Measurements from ENCODE around the gene CNTRL.

DNA sequence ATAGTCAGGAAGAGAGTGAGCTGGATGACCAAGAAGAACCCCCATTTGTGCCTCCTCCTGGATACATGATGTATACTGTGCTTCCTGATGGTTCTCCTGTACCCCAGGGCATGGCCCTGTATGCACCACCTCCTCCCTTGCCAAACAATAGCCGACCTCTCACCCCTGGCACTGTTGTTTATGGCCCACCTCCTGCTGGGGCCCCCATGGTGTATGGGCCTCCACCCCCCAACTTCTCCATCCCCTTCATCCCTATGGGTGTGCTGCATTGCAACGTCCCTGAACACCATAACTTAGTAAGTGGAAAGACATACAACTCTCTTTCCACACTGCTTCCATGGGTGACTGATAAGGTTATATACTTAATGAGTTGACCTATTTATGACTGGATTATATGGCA is 75.4 kb downstream of the CNTRL start:
- TF ChIP-seq POLR2AphosphoS5 (IDR thresholded peaks at IDR 0.05; ENCODE audit: borderline replicate concordance, low read depth, low read length) = no peak
- no peak for TF ChIP-seq EZH2 (IDR thresholded peaks at IDR 0.05)
